NCI-H524 treated with DMSO at 0.1 percent for 48 hours (cell line): ENCODE measurements around the gene EHD2.
A peak's percentile ranks its signal among the peaks of the same experiment; 100 is the strongest.
"Not testable (repeated sequence)": the region's sequence is repeated elsewhere in the genome, so short reads cannot be mapped to it uniquely, and the experiment has no call there.

ENCODE experiments used
- DNase-seq: peaks from one replicate; lab custom pipeline; 2025; lab: John Stamatoyannopoulos, UW

Gene EHD2

DNA sequence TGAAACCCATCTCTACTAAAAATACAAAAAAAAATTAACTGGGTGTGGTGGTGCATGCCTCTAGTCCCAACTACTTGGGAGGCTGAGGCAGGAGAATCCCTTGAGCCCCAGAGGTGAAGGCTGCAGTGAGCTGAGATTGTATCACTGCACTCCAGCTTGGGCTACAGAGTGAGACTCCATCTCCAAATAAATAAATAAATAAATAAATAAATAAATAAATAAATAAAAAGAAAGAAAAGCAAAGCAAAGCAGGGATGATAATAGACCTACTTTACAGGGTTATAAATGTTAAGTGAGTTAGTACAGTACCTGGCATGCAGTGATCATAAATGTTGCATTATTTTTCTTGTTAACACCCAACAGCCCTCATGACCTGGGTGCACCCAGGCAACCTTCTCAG lies 1.6 kb downstream of the EHD2 start:
- not testable (repeated sequence) for DNase-seq

DNA sequence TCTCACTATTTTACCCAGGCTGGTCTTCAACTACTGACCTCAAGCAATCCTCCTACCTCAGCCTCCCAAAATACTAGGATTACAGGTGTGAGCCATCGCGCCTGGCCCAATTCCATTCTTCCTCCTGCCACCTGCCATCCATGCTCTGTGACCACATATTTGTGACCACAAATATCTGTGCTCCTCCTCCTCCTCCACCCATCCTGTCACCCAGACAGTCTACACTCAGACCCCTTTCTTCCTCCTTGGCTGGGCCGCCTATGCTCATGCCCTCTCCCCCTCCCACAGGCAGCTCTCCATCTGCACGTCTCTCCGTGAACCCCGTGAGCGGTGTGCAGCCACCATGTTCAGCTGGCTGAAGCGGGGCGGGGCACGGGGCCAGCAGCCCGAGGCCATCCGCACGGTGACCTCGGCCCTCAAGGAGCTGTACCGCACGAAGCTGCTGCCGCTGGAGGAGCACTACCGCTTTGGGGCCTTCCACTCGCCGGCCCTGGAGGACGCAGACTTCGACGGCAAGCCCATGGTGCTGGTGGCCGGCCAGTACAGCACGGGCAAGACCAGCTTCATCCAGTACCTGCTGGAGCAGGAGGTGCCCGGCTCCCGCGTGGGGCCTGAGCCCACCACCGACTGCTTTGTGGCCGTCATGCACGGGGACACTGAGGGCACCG lies 3.2 kb downstream of the EHD2 start:
- no peak for DNase-seq

DNA sequence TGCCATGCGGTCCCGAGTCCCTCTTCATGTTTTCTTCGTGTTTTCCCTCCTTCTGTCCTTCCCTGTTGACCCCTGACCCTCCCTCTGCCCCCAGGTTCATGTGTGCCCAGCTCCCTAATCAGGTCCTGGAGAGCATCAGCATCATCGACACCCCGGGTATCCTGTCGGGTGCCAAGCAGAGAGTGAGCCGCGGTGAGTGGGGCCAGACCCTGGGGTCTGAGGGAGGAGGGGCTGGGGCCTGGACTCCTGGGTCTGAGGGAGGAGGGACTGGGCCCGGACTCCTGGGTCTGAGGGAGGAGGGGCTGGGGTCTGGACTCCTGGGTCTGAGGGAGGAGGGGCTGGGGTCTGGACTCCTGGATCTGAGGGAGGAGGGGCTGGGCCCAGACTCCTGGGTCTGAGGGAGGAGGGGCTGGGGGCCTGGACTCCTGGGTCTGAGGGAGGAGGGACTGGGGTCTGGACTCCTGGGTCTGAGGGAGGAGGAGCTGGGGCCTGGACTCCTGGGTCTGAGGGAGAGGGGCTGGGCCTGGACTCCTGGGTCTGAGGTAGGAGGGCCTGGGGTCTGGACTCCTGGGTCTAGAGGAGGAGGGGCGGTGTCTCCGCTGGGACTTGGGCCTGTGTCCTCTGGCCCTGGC lies 5.3 kb downstream of the EHD2 start:
- DNase-seq = not testable (repeated sequence)

- peak; percentile 41 for DNase-seq
These were observed 6.0 kb downstream of the EHD2 start for GRCh38 chr19:47719047-47719859.

DNA sequence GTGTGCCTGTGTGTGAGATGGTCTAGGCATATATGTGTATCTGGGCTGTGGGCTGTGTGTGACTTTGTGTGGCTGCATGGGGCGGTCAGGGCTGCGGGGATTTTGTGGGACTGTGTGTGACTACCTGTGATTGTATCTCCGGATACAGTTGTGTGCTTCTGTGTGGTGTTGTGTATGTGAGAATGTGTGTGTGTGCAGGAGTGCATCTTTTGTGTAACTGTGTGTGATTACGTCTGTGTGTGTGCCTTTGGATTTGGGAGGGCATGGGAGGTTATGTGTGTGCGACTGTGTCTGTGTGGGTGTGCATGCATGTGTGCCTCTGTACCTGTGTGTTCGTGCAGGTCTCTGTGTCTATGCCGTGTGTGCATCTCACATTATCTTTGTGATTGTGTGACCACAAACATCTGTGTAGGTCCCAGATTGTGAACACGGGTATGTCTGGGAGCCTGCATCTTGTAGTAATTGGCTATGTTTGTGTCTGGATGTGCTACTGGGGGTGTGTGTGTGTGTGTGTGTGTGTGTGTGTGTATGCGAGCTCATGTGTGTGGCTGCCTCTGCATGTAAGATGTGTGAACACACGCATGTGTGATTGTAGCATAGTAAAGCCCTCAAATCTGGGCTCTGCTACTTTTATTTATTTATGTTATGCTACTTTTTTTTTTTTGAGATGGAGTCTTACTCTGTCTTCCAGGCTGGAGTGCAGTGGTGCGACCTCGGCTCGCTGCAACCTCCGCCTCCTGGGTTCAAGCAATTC lies 7.6 kb downstream of the EHD2 start:
- DNase-seq = no peak

DNA sequence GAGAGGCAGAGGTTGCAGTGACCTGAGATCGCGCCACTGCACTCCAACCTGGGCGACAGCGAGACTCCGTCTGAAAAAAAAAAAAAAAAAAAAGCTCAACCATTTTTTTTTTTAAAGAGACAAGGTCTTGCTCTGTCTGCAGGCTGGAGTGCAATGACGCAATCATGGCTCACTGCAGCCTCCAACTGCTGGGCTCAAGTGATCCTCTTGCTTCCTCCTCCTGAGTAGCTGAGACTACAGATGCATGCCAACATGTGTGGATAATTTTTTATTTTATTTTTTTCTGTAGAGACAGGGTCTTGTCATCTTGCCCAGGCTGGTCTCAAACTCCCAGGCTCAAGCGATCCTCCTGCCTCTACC lies 10.3 kb downstream of the EHD2 start:
- DNase-seq = no peak

GRCh38 chr19:47725759-47726401 lies 12.7 kb downstream of the EHD2 start:
- no peak for DNase-seq

DNA sequence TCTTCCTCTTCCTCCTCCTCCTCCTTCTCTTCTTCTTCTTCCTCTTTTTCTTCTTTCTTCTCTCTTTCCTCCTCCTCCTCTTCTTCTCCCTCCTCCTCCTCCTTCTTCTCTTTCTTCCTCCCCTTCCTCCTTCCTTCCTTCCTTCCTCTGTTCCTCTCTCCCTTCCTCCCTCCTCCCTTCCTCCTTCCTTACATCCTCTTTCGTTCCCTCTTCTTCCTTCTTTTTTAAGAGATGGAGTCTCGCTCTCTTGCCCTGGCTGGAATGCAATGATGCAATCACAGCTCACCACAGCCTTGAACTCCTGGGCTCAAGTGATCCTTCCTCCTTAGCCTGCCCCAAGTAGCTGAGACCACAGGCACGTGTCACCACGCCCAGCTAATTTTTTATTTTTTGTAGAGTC lies 13.2 kb downstream of the EHD2 start:
- DNase-seq = no peak

GRCh38 chr19:47728295-47728694 lies 15.1 kb downstream of the EHD2 start:
- DNase-seq = not testable (repeated sequence)

GRCh38 chr19:47729468-47729798 lies 16.2 kb downstream of the EHD2 start:
- no peak for DNase-seq

DNA sequence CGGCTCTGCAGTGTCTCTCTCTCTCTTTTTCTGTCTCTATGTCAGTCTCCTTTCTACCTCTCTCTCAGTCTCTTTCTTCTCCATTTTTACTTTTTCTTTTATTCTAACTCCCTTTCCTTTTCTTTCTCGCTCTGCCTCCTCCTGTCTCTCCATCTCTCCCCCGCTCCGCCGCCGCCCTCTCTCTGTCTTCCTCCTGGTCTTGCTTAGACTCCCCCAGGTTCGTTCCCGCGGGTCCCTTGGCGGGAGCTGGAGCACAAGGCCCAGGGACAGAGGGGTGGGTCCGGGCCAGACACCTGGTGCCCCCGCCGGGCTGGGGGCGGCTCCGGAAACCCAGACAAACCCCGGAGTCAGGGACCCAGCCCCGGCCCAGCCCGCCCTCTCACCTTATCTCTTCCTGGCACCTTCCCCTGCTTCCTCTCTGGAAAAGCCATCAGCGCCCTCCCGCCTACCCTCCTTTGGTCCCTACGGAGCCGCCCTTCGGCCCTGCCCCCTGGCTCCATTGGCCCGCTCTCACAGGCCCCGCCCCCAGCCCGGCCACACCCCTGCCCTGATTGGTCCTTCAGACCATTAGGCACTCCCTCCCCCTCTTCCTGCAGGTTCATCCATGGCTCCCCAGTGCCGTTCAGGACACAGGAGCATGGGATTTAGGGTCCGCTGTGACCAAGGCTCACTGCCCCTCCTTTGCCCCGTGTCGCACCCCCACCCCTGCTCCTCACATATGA lies 16.7 kb downstream of the EHD2 start:
- DNase-seq = no peak

- DNase-seq = no peak
These were observed 17.3 kb downstream of the EHD2 start for GRCh38 chr19:47730521-47730889.

- DNase-seq = no peak
These were observed 17.7 kb downstream of the EHD2 start for GRCh38 chr19:47730910-47731309.

GRCh38 chr19:47735131-47735530 lies 21.9 kb downstream of the EHD2 start:
- no peak for DNase-seq

DNA sequence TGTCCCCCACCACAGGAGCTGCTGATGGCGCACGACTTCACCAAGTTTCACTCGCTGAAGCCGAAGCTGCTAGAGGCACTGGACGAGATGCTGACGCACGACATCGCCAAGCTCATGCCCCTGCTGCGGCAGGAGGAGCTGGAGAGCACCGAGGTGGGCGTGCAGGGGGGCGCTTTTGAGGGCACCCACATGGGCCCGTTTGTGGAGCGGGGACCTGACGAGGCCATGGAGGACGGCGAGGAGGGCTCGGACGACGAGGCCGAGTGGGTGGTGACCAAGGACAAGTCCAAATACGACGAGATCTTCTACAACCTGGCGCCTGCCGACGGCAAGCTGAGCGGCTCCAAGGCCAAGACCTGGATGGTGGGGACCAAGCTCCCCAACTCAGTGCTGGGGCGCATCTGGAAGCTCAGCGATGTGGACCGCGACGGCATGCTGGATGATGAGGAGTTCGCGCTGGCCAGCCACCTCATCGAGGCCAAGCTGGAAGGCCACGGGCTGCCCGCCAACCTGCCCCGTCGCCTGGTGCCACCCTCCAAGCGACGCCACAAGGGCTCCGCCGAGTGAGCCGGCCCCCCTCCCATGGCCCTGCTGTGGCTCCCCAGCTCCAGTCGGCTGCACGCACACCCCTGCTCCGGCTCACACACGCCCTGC lies 27.8 kb downstream of the EHD2 start:
- no peak for DNase-seq

DNA sequence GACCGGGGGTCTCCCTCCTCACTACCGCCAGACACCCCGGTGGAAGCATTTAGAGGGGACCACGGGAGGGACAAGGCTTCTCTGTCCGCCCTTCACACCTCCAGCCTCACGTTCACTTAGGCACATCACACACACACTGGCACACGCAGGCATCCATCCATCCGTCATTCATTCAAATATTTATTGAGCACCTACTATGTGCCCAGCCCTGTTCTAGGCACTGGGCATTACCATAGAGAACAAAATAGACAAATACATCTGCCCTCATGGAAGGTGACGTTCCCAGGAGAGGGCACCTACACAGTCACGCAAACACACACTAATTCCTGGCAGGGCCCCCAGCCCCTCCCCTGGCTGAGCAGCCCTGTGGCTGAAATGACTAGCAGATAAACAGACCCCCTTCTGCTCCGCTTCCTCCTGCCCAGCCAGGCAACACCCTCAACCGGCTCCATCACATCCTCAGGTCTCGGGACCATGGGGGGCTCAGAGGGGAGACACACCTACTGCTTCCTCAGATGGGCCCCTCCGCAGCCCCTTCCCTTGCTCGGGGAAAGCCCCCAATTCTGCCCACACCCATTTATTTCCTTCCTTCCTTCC lies 28.4 kb downstream of the EHD2 start:
- DNase-seq = no peak

DNA sequence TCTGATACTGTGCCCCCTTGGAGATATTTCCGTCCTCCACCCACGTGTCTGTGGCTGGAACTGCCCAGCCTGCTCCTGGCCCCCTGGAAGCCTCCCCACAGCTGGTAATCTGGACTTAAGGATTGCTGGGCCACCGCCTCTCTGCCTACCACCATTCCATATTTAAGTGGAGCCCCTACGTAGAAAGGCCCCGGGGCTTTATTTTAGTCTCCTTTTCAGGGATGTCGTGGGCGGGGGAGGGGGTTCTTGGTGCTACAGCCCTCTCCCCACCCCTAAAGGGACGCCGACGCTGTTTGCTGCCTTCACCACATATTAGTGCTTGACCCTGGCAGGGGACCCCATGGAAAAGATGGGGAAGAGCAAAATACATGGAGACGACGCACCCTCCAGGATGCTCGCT lies 29.4 kb downstream of the EHD2 start:
- no peak for DNase-seq

- peak; percentile 82 for DNase-seq
These were observed 32.0 kb downstream of the EHD2 start, which contains the start of gene NOP53 for GRCh38 chr19:47745010-47745901. Gene NOP53, plus strand, starts transcription at chr19:47745546. Its CDS starts 14 bp downstream, at chr19:47745560.

GRCh38 chr19:47746129-47746528 lies 32.9 kb downstream of the EHD2 start:
- not testable (repeated sequence) for DNase-seq
